Measurements from ENCODE around the gene NAT14.

GRCh38 chr19:55461259-55461973 lies 23.6 kb upstream of the NAT14 start, which contains the start of gene ISOC2:
- TF ChIP-seq CTCF (IDR thresholded peaks at IDR 0.05): no peak
- no peak for TF ChIP-seq ZFX (IDR thresholded peaks at IDR 0.05; ENCODE audit: borderline replicate concordance)

All from 22Rv1 (cell line).